HepG2 (cell line): ENCODE data around the gene KPNB1. TPM values are rescaled to one million over a fixed set of nuclear protein-coding genes. Genes with fewer than 3 reads are reported as not detected.

ENCODE experiments used
- ATF1 ChIP-seq: IDR thresholded peaks from 2 replicates; pipeline ENCODE4 v1.6.1; 2016; ENCODE audit warnings: mild to moderate bottlenecking, control low read depth
- DMAP1 ChIP-seq: IDR thresholded peaks from 2 replicates; pipeline ENCODE4 v1.6.1; 2016
- FOSL2 ChIP-seq: sonication (generic); formaldehyde crosslinking; IDR thresholded peaks from 2 replicates; pipeline ENCODE4 v1.4.0; 2020; ENCODE audit warnings: missing genetic modification reagents
- HDAC2 ChIP-seq: sonication (generic); formaldehyde crosslinking; IDR thresholded peaks from 2 replicates; pipeline ENCODE4 v1.4.0; 2020; ENCODE audit warnings: missing genetic modification reagents
- HOXA9 ChIP-seq: sonication (generic); formaldehyde crosslinking; IDR thresholded peaks from 2 replicates; pipeline ENCODE4 v1.8.1; 2022; ENCODE audit warnings: missing genetic modification reagents, mild to moderate bottlenecking, moderate library complexity, borderline replicate concordance
- JUN ChIP-seq: sonication (generic); formaldehyde crosslinking; IDR thresholded peaks from 2 replicates; pipeline ENCODE4 v1.4.0; 2020; ENCODE audit warnings: mild to moderate bottlenecking, missing genetic modification reagents
- MXD4 ChIP-seq: IDR thresholded peaks from 2 replicates; pipeline ENCODE4 v1.6.1; 2016; ENCODE audit warnings: mild to moderate bottlenecking, missing biosample characterization, missing genetic modification reagents
- RFXAP ChIP-seq: sonication (generic); formaldehyde crosslinking; IDR thresholded peaks from 2 replicates; pipeline ENCODE4 v1.4.0; 2020; ENCODE audit warnings: missing genetic modification reagents, borderline replicate concordance
- ZC3H13 ChIP-seq: sonication (generic); formaldehyde crosslinking; IDR thresholded peaks from 2 replicates; pipeline ENCODE4 v1.8.1; 2023; ENCODE audit warnings: mild to moderate bottlenecking, missing genetic modification reagents, moderate library complexity
- ZFP90 ChIP-seq: sonication (generic); formaldehyde crosslinking; IDR thresholded peaks from 2 replicates; pipeline ENCODE4 v1.8.0; 2022; ENCODE audit warnings: missing genetic modification reagents, mild to moderate bottlenecking, inconsistent platforms, borderline replicate concordance
- ZNF138 ChIP-seq: sonication (generic); formaldehyde crosslinking; IDR thresholded peaks from 2 replicates; pipeline ENCODE4 v1.5.0; 2020; ENCODE audit warnings: mild to moderate bottlenecking, low read depth, missing genetic modification reagents
- ZNF468 ChIP-seq: sonication (generic); formaldehyde crosslinking; IDR thresholded peaks from 2 replicates; pipeline ENCODE4 v1.8.0; 2022; ENCODE audit warnings: mild to moderate bottlenecking, moderate library complexity, missing genetic modification reagents
- ZNF749 ChIP-seq: sonication (generic); formaldehyde crosslinking; IDR thresholded peaks from 2 replicates; pipeline ENCODE4 v1.8.0; 2022; ENCODE audit warnings: mild to moderate bottlenecking, missing genetic modification reagents, moderate library complexity, borderline replicate concordance
- polyA plus RNA-seq, 8 experiments: library from polyadenylated mRNA; depleted of rRNA in 3 of 8; stranded (reverse) in 7 of 8; unstranded in 1 of 8; fragments of >200 nt; fragmentation: Illumina TruSeq in 4 of 8; extraction: Trizol in 4 of 8; gene quantifications; 2 replicates each; pipeline versions ENCODE4 v1.2.1 to v1.2.3, GENCODE V29; 2011 to 2016; ENCODE audit warnings: low read depth in 4 of 8, missing spikeins in 1 of 8, mixed read lengths in 1 of 8; ENCODE audit not compliant: insufficient read depth in 1 of 8
- total RNA-seq, 5 experiments: library from RNA; depleted of rRNA; stranded (reverse); fragments of >200 nt; fragmentation: Illumina TruSeq; extraction: Trizol; gene quantifications; 2 replicates each; pipeline ENCODE4 v1.2.3, GENCODE V29; 2016; ENCODE audit warnings: low read depth in 1 of 5
- TF ChIP-seq, protein P1 (sequence below): sonication (generic); formaldehyde crosslinking; IDR thresholded peaks from 2 replicates; pipeline ENCODE4 v1.5.1; 2020; ENCODE audit warnings: mild to moderate bottlenecking, moderate library complexity, missing genetic modification reagents
- TF ChIP-seq, protein P2 (sequence below): sonication (generic); formaldehyde crosslinking; IDR thresholded peaks from 2 replicates; pipeline ENCODE4 v1.4.0; 2020; ENCODE audit warnings: missing genetic modification reagents, borderline replicate concordance
- TF ChIP-seq, protein P3 (sequence below): sonication (generic); formaldehyde crosslinking; IDR thresholded peaks from 2 replicates; pipeline ENCODE4 v1.4.0; 2020; ENCODE audit warnings: missing genetic modification reagents
- TF ChIP-seq, protein P4 (sequence below): sonication (generic); formaldehyde crosslinking; IDR thresholded peaks from 2 replicates; pipeline ENCODE4 v1.8.0; 2022; ENCODE audit warnings: mild to moderate bottlenecking, missing genetic modification reagents, moderate library complexity
- TF ChIP-seq, protein P5 (sequence below): sonication (generic); formaldehyde crosslinking; IDR thresholded peaks from 2 replicates; pipeline ENCODE4 v1.5.1; 2020; ENCODE audit warnings: mild to moderate bottlenecking, missing genetic modification reagents, moderate library complexity
- TF ChIP-seq, protein P6 (sequence below): sonication (generic); formaldehyde crosslinking; IDR thresholded peaks from 2 replicates; pipeline ENCODE4 v1.8.0; 2022; ENCODE audit warnings: missing genetic modification reagents, mild to moderate bottlenecking, moderate library complexity, borderline replicate concordance

The KPNB1 gene
- total and polyA plus RNA-seq, 2 of the 13 experiments (the other 11 are each of a cell fraction or from before 2014, with no cell fraction given): 164 to 424 TPM

DNA sequence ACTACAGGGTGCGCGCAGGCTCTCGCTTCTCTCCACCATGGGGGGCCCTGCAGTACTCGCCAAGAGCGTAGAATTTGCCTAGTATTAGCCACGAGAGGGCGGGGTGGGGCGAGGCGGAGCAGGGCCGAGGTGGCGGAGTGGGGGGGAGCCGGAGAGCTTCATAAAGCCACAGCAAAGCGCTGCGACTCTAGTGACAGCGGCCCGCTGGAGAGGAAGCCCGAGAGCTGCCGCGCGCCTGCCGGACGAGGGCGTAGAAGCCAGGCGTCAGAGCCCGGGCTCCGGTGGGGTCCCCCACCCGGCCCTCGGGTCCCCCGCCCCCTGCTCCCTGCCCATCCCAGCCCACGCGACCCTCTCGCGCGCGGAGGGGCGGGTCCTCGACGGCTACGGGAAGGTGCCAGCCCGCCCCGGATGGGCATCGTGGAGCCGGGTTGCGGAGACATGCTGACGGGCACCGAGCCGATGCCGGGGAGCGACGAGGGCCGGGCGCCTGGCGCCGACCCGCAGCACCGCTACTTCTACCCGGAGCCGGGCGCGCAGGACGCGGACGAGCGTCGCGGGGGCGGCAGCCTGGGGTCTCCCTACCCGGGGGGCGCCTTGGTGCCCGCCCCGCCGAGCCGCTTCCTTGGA lies 83.4 kb downstream of the KPNB1 start, which contains the start of gene TBX21 (continued):
- TF ChIP-seq, protein P1, sequence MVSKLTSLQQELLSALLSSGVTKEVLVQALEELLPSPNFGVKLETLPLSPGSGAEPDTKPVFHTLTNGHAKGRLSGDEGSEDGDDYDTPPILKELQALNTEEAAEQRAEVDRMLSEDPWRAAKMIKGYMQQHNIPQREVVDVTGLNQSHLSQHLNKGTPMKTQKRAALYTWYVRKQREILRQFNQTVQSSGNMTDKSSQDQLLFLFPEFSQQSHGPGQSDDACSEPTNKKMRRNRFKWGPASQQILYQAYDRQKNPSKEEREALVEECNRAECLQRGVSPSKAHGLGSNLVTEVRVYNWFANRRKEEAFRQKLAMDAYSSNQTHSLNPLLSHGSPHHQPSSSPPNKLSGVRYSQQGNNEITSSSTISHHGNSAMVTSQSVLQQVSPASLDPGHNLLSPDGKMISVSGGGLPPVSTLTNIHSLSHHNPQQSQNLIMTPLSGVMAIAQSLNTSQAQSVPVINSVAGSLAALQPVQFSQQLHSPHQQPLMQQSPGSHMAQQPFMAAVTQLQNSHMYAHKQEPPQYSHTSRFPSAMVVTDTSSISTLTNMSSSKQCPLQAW (CRISPR knock-in tag): 0 out of 2 replicates have a peak, but pooled peaks have one; percentile 48
- TF ChIP-seq MXD4 (CRISPR knock-in tag) (0 out of 2 replicates have a peak, but pooled peaks have one; percentile 45), HOXA9 (0 out of 2 replicates have a peak, but pooled peaks have one; percentile 31), RFXAP (0 out of 2 replicates have a peak, but pooled peaks have one; percentile 29), JUN (CRISPR knock-in tag) (no peak), ATF1 (CRISPR knock-in tag) (no peak), FOSL2 (peak; percentile 6; the same call in 1 of the 2 replicates), ZNF749 (CRISPR knock-in tag) (0 out of 2 replicates have a peak, but pooled peaks have one; percentile 21), ZNF138 (CRISPR knock-in tag) (no peak), DMAP1 (CRISPR knock-in tag) (no peak), ZFP90 (peak; percentile 42; the same call in 1 of the 2 replicates), ZC3H13 (CRISPR knock-in tag) (0 out of 2 replicates have a peak, but pooled peaks have one; percentile 28), ZNF468 (CRISPR knock-in tag) (no peak), HDAC2 (peak; percentile 20; the same call in 1 of the 2 replicates)
- TF ChIP-seq, protein P2, sequence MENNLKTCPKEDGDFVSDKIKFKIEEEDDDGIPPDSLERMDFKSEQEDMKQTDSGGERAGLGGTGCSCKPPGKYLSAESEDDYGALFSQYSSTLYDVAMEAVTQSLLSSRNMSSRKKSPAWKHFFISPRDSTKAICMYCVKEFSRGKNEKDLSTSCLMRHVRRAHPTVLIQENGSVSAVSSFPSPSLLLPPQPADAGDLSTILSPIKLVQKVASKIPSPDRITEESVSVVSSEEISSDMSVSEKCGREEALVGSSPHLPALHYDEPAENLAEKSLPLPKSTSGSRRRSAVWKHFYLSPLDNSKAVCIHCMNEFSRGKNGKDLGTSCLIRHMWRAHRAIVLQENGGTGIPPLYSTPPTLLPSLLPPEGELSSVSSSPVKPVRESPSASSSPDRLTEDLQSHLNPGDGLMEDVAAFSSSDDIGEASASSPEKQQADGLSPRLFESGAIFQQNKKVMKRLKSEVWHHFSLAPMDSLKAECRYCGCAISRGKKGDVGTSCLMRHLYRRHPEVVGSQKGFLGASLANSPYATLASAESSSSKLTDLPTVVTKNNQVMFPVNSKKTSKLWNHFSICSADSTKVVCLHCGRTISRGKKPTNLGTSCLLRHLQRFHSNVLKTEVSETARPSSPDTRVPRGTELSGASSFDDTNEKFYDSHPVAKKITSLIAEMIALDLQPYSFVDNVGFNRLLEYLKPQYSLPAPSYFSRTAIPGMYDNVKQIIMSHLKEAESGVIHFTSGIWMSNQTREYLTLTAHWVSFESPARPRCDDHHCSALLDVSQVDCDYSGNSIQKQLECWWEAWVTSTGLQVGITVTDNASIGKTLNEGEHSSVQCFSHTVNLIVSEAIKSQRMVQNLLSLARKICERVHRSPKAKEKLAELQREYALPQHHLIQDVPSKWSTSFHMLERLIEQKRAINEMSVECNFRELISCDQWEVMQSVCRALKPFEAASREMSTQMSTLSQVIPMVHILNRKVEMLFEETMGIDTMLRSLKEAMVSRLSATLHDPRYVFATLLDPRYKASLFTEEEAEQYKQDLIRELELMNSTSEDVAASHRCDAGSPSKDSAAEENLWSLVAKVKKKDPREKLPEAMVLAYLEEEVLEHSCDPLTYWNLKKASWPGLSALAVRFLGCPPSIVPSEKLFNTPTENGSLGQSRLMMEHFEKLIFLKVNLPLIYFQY (CRISPR knock-in tag): 0 out of 2 replicates have a peak, but pooled peaks have one; percentile 23
- TF ChIP-seq, protein P3, sequence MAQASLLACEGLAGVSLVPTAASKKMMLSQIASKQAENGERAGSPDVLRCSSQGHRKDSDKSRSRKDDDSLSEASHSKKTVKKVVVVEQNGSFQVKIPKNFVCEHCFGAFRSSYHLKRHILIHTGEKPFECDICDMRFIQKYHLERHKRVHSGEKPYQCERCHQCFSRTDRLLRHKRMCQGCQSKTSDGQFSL (CRISPR knock-in tag): peak; percentile 96
- TF ChIP-seq, protein P4, sequence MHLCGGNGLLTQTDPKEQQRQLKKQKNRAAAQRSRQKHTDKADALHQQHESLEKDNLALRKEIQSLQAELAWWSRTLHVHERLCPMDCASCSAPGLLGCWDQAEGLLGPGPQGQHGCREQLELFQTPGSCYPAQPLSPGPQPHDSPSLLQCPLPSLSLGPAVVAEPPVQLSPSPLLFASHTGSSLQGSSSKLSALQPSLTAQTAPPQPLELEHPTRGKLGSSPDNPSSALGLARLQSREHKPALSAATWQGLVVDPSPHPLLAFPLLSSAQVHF: 0 out of 2 replicates have a peak, but pooled peaks have one; percentile 44
- TF ChIP-seq, protein P5, sequence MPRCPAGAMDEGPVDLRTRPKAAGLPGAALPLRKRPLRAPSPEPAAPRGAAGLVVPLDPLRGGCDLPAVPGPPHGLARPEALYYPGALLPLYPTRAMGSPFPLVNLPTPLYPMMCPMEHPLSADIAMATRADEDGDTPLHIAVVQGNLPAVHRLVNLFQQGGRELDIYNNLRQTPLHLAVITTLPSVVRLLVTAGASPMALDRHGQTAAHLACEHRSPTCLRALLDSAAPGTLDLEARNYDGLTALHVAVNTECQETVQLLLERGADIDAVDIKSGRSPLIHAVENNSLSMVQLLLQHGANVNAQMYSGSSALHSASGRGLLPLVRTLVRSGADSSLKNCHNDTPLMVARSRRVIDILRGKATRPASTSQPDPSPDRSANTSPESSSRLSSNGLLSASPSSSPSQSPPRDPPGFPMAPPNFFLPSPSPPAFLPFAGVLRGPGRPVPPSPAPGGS (CRISPR knock-in tag): no peak
- TF ChIP-seq, protein P6, sequence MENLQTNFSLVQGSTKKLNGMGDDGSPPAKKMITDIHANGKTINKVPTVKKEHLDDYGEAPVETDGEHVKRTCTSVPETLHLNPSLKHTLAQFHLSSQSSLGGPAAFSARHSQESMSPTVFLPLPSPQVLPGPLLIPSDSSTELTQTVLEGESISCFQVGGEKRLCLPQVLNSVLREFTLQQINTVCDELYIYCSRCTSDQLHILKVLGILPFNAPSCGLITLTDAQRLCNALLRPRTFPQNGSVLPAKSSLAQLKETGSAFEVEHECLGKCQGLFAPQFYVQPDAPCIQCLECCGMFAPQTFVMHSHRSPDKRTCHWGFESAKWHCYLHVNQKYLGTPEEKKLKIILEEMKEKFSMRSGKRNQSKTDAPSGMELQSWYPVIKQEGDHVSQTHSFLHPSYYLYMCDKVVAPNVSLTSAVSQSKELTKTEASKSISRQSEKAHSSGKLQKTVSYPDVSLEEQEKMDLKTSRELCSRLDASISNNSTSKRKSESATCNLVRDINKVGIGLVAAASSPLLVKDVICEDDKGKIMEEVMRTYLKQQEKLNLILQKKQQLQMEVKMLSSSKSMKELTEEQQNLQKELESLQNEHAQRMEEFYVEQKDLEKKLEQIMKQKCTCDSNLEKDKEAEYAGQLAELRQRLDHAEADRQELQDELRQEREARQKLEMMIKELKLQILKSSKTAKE (CRISPR knock-in tag): no peak
